Mononuclear cell (primary cell): Measurements from ENCODE around the gene HAAO. TPM values are rescaled to one million over a fixed set of nuclear protein-coding genes. Genes with fewer than 3 reads are reported as not detected.
"Not testable (repeated sequence)": the region's sequence is repeated elsewhere in the genome, so short reads cannot be mapped to it uniquely, and the experiment has no call there.

Experiments used
- H3K27me3 ChIP-seq: 2 replicates; pipeline ENCODE4 v1.6.0; 2011; ENCODE audit warnings: low read length, control low read depth; ENCODE audit not compliant: insufficient read depth
- H3K4me1 ChIP-seq: 2 replicates; pipeline ENCODE4 v1.5.1; 2011; ENCODE audit warnings: mild to moderate bottlenecking, low read length, control low read depth; ENCODE audit not compliant: insufficient read depth
- H3K4me3 ChIP-seq: 2 replicates; pipeline ENCODE4 v1.5.1; 2011; ENCODE audit warnings: mild to moderate bottlenecking, low read length, moderate library complexity
- H3K9me3 ChIP-seq: 2 replicates; pipeline ENCODE4 v1.5.1; 2011; ENCODE audit warnings: low read depth, mild to moderate bottlenecking, control low read depth, low read length
- total RNA-seq: library from RNA; depleted of rRNA; stranded (reverse); fragments of >200 nt; gene quantifications from one replicate; pipeline ENCODE4 v1.2.3, GENCODE V29; 2012

HAAO gene
- 3.9 TPM for total RNA-seq

- no peaks in the 10 kb centered on the region for H3K9me3 ChIP-seq
- no peaks in the 10 kb centered on the region for H3K27me3 ChIP-seq
- H3K4me3 ChIP-seq, result peak within 1 kb of the TSS; percentile 65
- peaks cover 31% of the 10 kb centered on the region for H3K4me1 ChIP-seq
Observed at GRCh38 chr2:42792583-42793333, at the start of gene HAAO. Gene HAAO (minus strand): TSS chr2:42792583. CDS start chr2:42792536, 47 bp downstream.

GRCh38 chr2:42841344-42841743, 49.0 kb upstream of the HAAO start:
- Histone ChIP-seq H3K9me3 (no peaks in the 10 kb centered on the region), H3K4me1 (peaks cover 2% of the 10 kb centered on the region), H3K27me3 (no peaks in the 10 kb centered on the region), H3K4me3 (no peak overlapping the region)

- Histone ChIP-seq H3K9me3 (no peaks in the 10 kb centered on the region), H3K4me3 (no peak overlapping the region), H3K27me3 (no peaks in the 10 kb centered on the region), H3K4me1 (peaks cover 8% of the 10 kb centered on the region)
Observed at GRCh38 chr2:42840760-42841159, 48.4 kb upstream of the HAAO start.

GRCh38 chr2:42839809-42840501, 47.6 kb upstream of the HAAO start:
- Histone ChIP-seq H3K27me3 (no peaks in the 10 kb centered on the region), H3K4me3 (no peak overlapping the region), H3K9me3 (no peaks in the 10 kb centered on the region), H3K4me1 (peaks cover 11% of the 10 kb centered on the region)

- Histone ChIP-seq H3K4me3 (no peak overlapping the region), H3K4me1 (peaks cover 11% of the 10 kb centered on the region), H3K27me3 (no peaks in the 10 kb centered on the region), H3K9me3 (no peaks in the 10 kb centered on the region)
Observed at GRCh38 chr2:42838133-42838532, 45.8 kb upstream of the HAAO start.

GRCh38 chr2:42835577-42836371, 43.4 kb upstream of the HAAO start:
- Histone ChIP-seq H3K9me3 (no peaks in the 10 kb centered on the region), H3K4me3 (no peak overlapping the region), H3K27me3 (no peaks in the 10 kb centered on the region)

GRCh38 chr2:42834161-42834560, 41.8 kb upstream of the HAAO start:
- Histone ChIP-seq H3K4me3 (no peak overlapping the region), H3K9me3 (no peaks in the 10 kb centered on the region), H3K4me1 (peaks cover 11% of the 10 kb centered on the region), H3K27me3 (no peaks in the 10 kb centered on the region)

More at GRCh38 chr2:42835577-42836371, 43.4 kb upstream of the HAAO start:
- H3K4me1 ChIP-seq, result peaks cover 11% of the 10 kb centered on the region

GRCh38 chr2:42832289-42832634, 39.9 kb upstream of the HAAO start:
- no peak overlapping the region for H3K4me3 ChIP-seq
- no peaks in the 10 kb centered on the region for H3K27me3 ChIP-seq
- H3K9me3 ChIP-seq, result no peaks in the 10 kb centered on the region
- H3K4me1 ChIP-seq, result peaks cover 18% of the 10 kb centered on the region

- not testable (repeated sequence) for H3K4me3 ChIP-seq, H3K27me3 ChIP-seq, H3K9me3 ChIP-seq
- peaks cover 18% of the 10 kb centered on the region for H3K4me1 ChIP-seq
Observed at GRCh38 chr2:42831575-42832288, 39.3 kb upstream of the HAAO start.

GRCh38 chr2:42830922-42831574, 38.7 kb upstream of the HAAO start:
- Histone ChIP-seq H3K27me3 (no peaks in the 10 kb centered on the region), H3K4me1 (peaks cover 13% of the 10 kb centered on the region), H3K9me3 (no peaks in the 10 kb centered on the region), H3K4me3 (no peak overlapping the region)

- Histone ChIP-seq H3K9me3 (no peaks in the 10 kb centered on the region), H3K27me3 (no peaks in the 10 kb centered on the region), H3K4me1 (peaks cover 8% of the 10 kb centered on the region), H3K4me3 (no peak overlapping the region)
Observed at GRCh38 chr2:42829671-42830440, 37.5 kb upstream of the HAAO start.

- Histone ChIP-seq H3K27me3 (no peaks in the 10 kb centered on the region), H3K4me1 (peaks cover 8% of the 10 kb centered on the region), H3K9me3 (no peaks in the 10 kb centered on the region), H3K4me3 (no peak overlapping the region)
Observed at GRCh38 chr2:42828487-42829425, 36.4 kb upstream of the HAAO start.
